Measurements from ENCODE around the gene KRTAP10-9. TPM values are rescaled to one million over a fixed set of nuclear protein-coding genes. Genes with fewer than 3 reads are reported as not detected.
"Not testable (repeated sequence)": the region's sequence is repeated elsewhere in the genome, so short reads cannot be mapped to it uniquely, and the experiment has no call there.

The KRTAP10-9 gene
- total RNA-seq, 1 donor from 2014 or later, result not detected

DNA sequence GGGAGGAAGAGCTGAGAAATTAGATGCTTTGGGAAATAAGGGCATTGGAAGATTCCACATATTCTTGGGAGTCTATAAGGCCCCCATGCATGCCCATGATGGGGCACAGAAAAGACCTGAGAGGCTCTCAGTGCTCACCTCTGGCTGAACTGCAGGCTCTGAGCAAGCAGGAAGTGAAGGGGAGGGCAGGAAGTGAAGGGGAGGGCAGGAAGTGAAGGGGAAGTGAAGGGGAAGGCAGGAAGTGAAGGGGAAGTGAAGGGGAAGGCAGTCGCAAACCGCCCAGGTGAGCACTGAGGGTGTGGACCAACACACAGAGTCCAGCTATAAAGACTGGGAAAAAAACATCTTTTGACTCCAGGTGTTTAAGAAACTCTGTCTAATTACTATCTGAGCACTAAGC is 3.5 kb downstream of the KRTAP10-9 start:
- TF ChIP-seq, protein P1, sequence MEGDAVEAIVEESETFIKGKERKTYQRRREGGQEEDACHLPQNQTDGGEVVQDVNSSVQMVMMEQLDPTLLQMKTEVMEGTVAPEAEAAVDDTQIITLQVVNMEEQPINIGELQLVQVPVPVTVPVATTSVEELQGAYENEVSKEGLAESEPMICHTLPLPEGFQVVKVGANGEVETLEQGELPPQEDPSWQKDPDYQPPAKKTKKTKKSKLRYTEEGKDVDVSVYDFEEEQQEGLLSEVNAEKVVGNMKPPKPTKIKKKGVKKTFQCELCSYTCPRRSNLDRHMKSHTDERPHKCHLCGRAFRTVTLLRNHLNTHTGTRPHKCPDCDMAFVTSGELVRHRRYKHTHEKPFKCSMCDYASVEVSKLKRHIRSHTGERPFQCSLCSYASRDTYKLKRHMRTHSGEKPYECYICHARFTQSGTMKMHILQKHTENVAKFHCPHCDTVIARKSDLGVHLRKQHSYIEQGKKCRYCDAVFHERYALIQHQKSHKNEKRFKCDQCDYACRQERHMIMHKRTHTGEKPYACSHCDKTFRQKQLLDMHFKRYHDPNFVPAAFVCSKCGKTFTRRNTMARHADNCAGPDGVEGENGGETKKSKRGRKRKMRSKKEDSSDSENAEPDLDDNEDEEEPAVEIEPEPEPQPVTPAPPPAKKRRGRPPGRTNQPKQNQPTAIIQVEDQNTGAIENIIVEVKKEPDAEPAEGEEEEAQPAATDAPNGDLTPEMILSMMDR (IDR thresholded peaks at IDR 0.05), result no peak
- peaks cover 5% of the 10 kb centered on the region for H3K4me1 Mint-ChIP-seq
- H3K27ac Mint-ChIP-seq, result no peak overlapping the region
- intact Hi-C loops (cut with micrococcal nuclease), result no loop called here
- peaks cover 10% of the 10 kb centered on the region for H3K27me3 Mint-ChIP-seq
- peaks cover 20% of the 10 kb centered on the region for H3K9me3 Mint-ChIP-seq
- no peak overlapping the region for H3K4me3 Mint-ChIP-seq
- CTCF ChIA-PET, result no interaction called here
- POLR2A ChIA-PET, result no interaction called here
- ATAC-seq (ENCODE audit: low read depth) (no peak), DNase-seq (no peak)
- no peaks in the 10 kb centered on the region for H3K36me3 Mint-ChIP-seq (ENCODE audit: low read depth)

DNA sequence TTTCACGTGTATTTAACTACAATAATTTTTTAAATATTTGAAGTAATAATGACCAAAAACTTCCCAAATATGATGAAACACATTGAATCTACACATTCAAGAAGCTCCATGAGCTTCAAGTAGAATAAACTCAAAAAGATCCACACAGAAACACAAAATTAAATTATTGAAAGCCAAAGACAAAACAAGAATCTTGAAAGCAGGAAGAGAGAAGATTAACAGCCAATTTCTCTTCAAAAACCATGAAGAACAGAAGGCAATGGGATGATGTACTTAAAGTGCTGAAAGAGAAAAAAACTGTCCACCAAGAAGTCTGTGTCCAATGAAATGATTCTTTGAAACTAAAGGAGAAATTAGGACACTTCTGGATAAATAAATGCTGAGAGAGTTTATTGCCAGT is 5.2 kb downstream of the KRTAP10-9 start:
- TF ChIP-seq, protein P1 (IDR thresholded peaks at IDR 0.05), result no peak
- no peak for ATAC-seq (ENCODE audit: low read depth)
- Mint-ChIP-seq H3K27ac (no peak overlapping the region), H3K4me3 (no peak overlapping the region), H3K9me3 (peaks cover 20% of the 10 kb centered on the region), H3K36me3 (ENCODE audit: low read depth) (no peaks in the 10 kb centered on the region), H3K4me1 (peaks cover 5% of the 10 kb centered on the region), H3K27me3 (peaks cover 10% of the 10 kb centered on the region)
- POLR2A ChIA-PET, result no interaction called here
- CTCF ChIA-PET, result no interaction called here
- intact Hi-C loops (cut with micrococcal nuclease), result no loop called here
- DNase-seq, result no peak

DNA sequence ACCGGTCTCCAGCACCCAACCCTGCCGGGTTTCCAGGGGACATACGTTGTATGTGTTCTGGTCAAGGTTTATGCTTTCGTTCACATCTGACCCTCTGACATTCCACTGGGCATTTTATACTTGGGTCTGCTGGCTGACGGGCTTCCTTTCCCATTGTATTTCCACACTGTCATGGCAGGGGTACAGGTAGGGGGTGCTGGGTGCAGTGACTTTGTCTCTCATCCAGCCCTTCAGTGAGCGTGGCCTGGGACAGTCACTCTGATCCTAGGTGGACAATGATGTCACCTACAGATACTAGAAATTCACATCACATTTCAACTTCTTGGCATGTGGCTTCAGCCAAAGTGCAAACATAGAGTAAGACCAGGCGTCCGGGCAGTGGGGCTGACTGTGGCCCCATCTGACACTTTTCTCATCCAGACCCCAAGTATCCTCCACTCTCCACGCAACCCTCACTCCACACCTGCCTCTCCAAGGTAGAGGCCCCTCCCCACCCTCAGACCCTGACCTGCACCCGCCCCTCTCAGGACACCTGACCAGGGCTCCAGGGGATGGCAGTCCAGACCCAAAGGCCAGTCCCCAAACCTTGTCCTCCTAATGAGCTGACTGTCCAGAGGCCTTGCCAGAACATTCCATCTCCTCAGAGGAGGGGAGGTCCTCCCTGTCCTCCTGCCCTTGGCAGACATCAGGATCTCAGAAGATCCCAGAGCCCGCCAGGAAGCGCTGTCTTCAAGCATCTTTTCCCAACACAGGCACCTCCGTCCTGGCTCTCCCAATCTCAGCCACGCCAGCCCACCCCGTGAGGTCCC is 9.5 kb downstream of the KRTAP10-9 start:
- DNase-seq, result no peak
- H3K4me3 Mint-ChIP-seq, result no peak overlapping the region
- H3K9me3 Mint-ChIP-seq, result peaks cover 20% of the 10 kb centered on the region

DNA sequence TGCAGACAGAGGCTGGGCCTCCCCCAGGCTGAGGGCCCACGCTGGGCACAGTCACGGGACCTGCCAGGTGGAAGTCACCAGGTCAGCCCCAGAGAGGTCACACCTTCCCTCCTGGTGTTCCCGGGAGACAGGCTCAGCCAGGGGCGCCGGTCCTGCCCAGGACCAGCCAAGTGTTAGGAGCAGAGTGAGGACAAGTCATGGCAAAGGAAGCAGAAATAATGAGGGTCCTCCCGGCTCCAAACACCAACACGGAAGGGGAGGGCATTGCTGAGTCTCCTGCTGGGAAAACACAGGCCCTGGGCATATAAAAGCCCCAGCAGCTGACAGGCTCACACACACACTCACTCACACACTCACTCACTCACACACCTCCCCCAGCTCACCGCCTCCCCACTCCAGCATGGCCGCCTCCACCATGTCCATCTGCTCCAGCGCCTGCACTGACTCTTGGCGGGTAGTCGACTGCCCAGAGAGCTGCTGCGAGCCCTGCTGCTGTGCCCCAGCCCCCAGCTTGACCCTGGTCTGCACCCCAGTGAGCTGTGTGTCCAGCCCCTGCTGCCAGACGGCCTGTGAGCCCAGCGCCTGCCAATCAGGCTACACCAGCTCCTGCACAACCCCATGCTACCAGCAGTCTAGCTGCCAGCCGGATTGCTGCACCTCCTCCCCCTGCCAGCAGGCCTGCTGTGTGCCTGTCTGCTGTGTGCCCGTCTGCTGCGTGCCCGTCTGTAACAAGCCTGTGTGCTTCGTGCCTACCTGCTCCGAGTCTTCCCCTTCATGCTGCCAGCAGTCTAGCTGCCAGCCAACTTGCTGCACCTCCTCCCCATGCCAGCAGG is 10.3 kb downstream of the KRTAP10-9 start, which contains the start of gene KRTAP10-10:
Gene KRTAP10-10 (plus strand): TSS at position 339 of the 833 bp plus-strand sequence. CDS start 62 bp downstream, at position 401.
- Mint-ChIP-seq H3K4me1 (no peaks in the 10 kb centered on the region), H3K27me3 (peaks cover 17% of the 10 kb centered on the region), H3K9me3 (peaks cover 15% of the 10 kb centered on the region), H3K36me3 (ENCODE audit: low read depth) (no peaks in the 10 kb centered on the region), H3K4me3 (no peak within 1 kb of the TSS), H3K27ac (no peak within 1 kb of the TSS)
- TF ChIP-seq, protein P1 (IDR thresholded peaks at IDR 0.05), result no peak
- ChIA-PET POLR2A (no interaction called here), CTCF (no interaction called here)
- no peak for DNase-seq
- ATAC-seq (ENCODE audit: low read depth), result no peak
- intact Hi-C loops (cut with micrococcal nuclease), result no loop called here

More for the DNA sequence above, 9.5 kb downstream of the KRTAP10-9 start:
- Mint-ChIP-seq H3K27ac (no peak overlapping the region), H3K4me1 (no peaks in the 10 kb centered on the region), H3K27me3 (peaks cover 15% of the 10 kb centered on the region), H3K36me3 (ENCODE audit: low read depth) (no peaks in the 10 kb centered on the region)
- POLR2A ChIA-PET, result no interaction called here
- ATAC-seq (ENCODE audit: low read depth), result no peak
- intact Hi-C loops (cut with micrococcal nuclease), result no loop called here
- TF ChIP-seq, protein P1 (IDR thresholded peaks at IDR 0.05), result no peak
- CTCF ChIA-PET, result no interaction called here

DNA sequence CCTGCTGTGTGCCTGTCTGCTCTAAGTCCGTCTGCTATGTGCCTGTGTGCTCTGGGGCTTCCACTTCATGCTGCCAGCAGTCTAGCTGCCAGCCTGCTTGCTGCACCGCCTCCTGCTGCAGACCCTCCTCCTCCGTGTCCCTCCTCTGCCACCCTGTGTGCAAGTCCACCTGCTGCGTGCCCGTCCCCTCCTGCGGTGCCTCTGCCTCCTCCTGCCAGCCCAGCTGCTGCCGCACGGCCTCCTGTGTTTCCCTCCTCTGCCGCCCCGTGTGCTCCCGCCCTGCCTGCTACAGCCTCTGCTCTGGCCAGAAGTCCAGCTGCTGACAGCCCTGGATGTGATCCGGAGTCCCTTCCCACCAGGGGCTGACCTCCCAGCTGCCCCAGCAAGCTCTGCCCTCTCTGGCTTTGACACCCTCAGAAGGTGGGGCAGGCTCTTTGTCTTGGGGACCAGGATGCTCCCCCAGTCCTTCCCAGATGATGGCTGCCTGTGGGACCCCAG is 11.0 kb downstream of the KRTAP10-9 start:
- DNase-seq; H3K36me3 Mint-ChIP-seq (ENCODE audit: low read depth); intact Hi-C loops (cut with micrococcal nuclease); H3K4me1 Mint-ChIP-seq; CTCF ChIA-PET; H3K27ac Mint-ChIP-seq; ATAC-seq (ENCODE audit: low read depth); POLR2A ChIA-PET; H3K4me3 Mint-ChIP-seq: not testable (repeated sequence)
- H3K9me3 Mint-ChIP-seq, result peaks cover 17% of the 10 kb centered on the region
- H3K27me3 Mint-ChIP-seq, result peaks cover 17% of the 10 kb centered on the region

DNA sequence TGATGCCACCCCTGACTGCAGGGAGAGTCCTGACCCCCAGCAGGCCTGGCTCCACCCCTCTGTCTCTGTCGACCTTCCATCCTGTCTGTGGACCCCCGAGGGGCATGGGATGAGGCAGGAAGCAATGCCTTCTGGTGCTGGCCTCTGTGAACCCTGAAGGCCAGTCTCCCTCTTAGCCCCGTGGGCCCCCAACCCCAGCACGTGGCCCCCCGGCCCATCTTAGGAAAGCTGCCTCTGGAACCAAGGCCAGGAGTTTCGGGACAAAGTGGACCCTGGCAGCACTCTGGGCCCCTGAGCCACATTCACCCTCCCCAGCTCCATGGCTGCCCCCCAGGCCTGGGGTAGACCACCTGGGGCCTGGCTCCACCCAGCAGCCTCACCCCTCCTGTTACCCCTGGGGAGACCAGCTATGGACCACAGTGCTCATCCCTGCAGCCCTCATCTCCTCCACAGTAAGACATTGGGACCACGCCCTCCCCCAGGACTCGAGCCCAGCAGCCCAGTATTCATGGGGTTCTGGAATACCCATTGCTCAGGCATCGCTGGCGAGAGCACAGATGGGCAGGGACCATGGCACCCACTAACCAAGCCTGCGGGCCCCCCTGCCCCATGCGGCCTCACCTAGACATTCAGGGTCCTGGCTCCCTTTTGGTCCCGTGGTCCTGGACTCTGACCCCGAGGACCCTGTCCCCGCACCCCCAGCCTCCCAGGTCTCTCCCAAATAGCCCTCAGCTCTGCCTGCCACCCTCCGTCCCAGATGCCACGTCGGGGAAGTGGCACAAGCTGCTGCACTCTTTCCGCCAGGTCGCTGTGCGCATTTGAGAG is 11.8 kb downstream of the KRTAP10-9 start:
- H3K36me3 Mint-ChIP-seq (ENCODE audit: low read depth); H3K4me3 Mint-ChIP-seq; CTCF ChIA-PET; H3K4me1 Mint-ChIP-seq; POLR2A ChIA-PET; ATAC-seq (ENCODE audit: low read depth); H3K27ac Mint-ChIP-seq; DNase-seq; intact Hi-C loops (cut with micrococcal nuclease): not testable (repeated sequence)
- H3K27me3 Mint-ChIP-seq, result peaks cover 17% of the 10 kb centered on the region
- peaks cover 19% of the 10 kb centered on the region for H3K9me3 Mint-ChIP-seq

All from activated B cell treated with CpG ODN at 0.5 μM for 24 hours (primary cell).